Measurements from ENCODE around the gene TRAPPC2.

DNA sequence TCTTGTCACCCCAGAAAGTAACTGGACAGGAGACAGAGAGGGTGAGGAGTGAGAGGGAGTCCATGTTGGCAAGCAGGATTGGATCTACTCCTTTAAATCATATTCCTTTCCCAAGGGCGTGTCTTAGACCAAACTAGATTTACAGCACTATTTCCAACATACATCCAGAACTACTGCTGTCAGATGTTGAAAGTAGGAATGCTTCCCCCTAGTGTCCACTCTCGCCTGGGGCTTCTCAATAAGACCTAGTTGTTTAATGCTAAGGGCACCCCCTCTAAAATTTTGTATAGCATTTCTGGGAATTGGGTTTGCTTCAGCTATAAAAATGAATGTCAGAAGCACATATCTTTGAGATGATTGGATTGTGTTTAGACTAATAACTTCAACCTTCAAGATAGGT is 13.4 kb upstream of the TRAPPC2 start:
- TF ChIP-seq CTCF (IDR thresholded peaks at IDR 0.05; ENCODE audit: low read length) (peak; percentile 33; the same call in 1 of the 2 replicates), EZH2 (IDR thresholded peaks at IDR 0.05; ENCODE audit: borderline replicate concordance, low read length) (no peak)
